DOHH2 (cell line): Measurements from ENCODE around the gene A4GALT.
"Not testable (repeated sequence)": the region's sequence is repeated elsewhere in the genome, so short reads cannot be mapped to it uniquely, and the experiment has no call there.

Source experiments
- H3F3A ChIP-seq: fragments of 200-600 bp; sonication (generic), shearing (Covaris generic); 2 replicates; pipeline ENCODE4 v1.6.0; 2016; ENCODE audit warnings: antibody characterized with exemption, mild to moderate bottlenecking; ENCODE audit not compliant: control insufficient read depth, insufficient read depth
- H3K27ac ChIP-seq: fragments of 200-600 bp; sonication (generic); 2 replicates; pipeline ENCODE4 v1.5.1; 2014; ENCODE audit warnings: low read depth, mild to moderate bottlenecking, low read length, moderate library complexity
- H3K27me3 ChIP-seq: fragments of 200-600 bp; sonication (generic); 2 replicates; pipeline ENCODE4 v1.6.1; 2014; ENCODE audit warnings: mild to moderate bottlenecking, low read length, mixed read lengths; ENCODE audit not compliant: control insufficient read depth
- H3K36me3 ChIP-seq: fragments of 200-600 bp; sonication (generic); 2 replicates; pipeline ENCODE4 v1.6.1; 2014; ENCODE audit warnings: mild to moderate bottlenecking, low read length, moderate library complexity, mixed read lengths; ENCODE audit not compliant: control insufficient read depth
- H3K4me1 ChIP-seq: fragments of 200-600 bp; sonication (generic); 2 replicates; pipeline ENCODE4 v1.6.1; 2014; ENCODE audit warnings: mild to moderate bottlenecking, low read length, mixed read lengths; ENCODE audit not compliant: control insufficient read depth
- H3K4me2 ChIP-seq: fragments of 200-600 bp; sonication (generic); 2 replicates; pipeline ENCODE4 v1.6.0; 2014; ENCODE audit warnings: mild to moderate bottlenecking, low read length, moderate library complexity
- H3K4me3 ChIP-seq: fragments of 200-600 bp; sonication (generic); 2 replicates; pipeline ENCODE4 v1.5.1; 2014; ENCODE audit warnings: mild to moderate bottlenecking, low read length, mixed read lengths
- H3K79me2 ChIP-seq: fragments of 200-600 bp; sonication (generic); 2 replicates; pipeline ENCODE4 v1.6.1; 2014; ENCODE audit warnings: mild to moderate bottlenecking, low read length, mixed read lengths; ENCODE audit not compliant: control insufficient read depth
- H3K9me2 ChIP-seq: fragments of 200-600 bp; sonication (generic); replicated peaks from 2 replicates; pipeline ENCODE4 v1.6.1; 2014; ENCODE audit warnings: mild to moderate bottlenecking, low read length, mixed read lengths; ENCODE audit not compliant: control insufficient read depth
- H3K9me3 ChIP-seq: fragments of 200-600 bp; sonication (generic); 2 replicates; pipeline ENCODE4 v1.6.1; 2014; ENCODE audit warnings: antibody characterized with exemption, low read length, mixed read lengths; ENCODE audit not compliant: control insufficient read depth, insufficient read depth
- H4K20me1 ChIP-seq: fragments of 200-600 bp; sonication (generic); 2 replicates; pipeline ENCODE4 v1.6.0; 2014; ENCODE audit warnings: low read depth, mild to moderate bottlenecking, antibody characterized with exemption, low read length, moderate library complexity; ENCODE audit not compliant: control insufficient read depth, insufficient read depth
- EZH2phosphoT487 ChIP-seq: fragments of 200-600 bp; sonication (generic); IDR thresholded peaks from 2 replicates; pipeline ENCODE4 v1.6.1; 2017; ENCODE audit warnings: borderline replicate concordance, mild to moderate bottlenecking, antibody characterized with exemption, low read length, moderate library complexity, mixed read lengths
- TF ChIP-seq, protein P1 (sequence below): fragments of 200-600 bp; sonication (generic); IDR thresholded peaks from one replicate; pipeline ENCODE4 v1.5.1; 2014; ENCODE audit warnings: antibody characterized with exemption, mild to moderate bottlenecking, low read depth, low read length; ENCODE audit not compliant: poor library complexity, severe bottlenecking

A4GALT gene

GRCh38 chr22:42752912-42753311 is 32.2 kb upstream of the A4GALT start:
- H3K79me2 ChIP-seq = no peaks in the 10 kb centered on the region
- H4K20me1 ChIP-seq = no peaks in the 10 kb centered on the region
- H3K27me3 ChIP-seq = peaks cover 13% of the 10 kb centered on the region
- H3K27ac ChIP-seq = no peak overlapping the region
- peaks cover 7% of the 10 kb centered on the region for H3K4me1 ChIP-seq
- H3K9me3 ChIP-seq = no peaks in the 10 kb centered on the region
- H3F3A ChIP-seq = no peaks in the 10 kb centered on the region
- H3K4me3 ChIP-seq = no peak overlapping the region
- no peak for TF ChIP-seq EZH2phosphoT487
- TF ChIP-seq, protein P1, sequence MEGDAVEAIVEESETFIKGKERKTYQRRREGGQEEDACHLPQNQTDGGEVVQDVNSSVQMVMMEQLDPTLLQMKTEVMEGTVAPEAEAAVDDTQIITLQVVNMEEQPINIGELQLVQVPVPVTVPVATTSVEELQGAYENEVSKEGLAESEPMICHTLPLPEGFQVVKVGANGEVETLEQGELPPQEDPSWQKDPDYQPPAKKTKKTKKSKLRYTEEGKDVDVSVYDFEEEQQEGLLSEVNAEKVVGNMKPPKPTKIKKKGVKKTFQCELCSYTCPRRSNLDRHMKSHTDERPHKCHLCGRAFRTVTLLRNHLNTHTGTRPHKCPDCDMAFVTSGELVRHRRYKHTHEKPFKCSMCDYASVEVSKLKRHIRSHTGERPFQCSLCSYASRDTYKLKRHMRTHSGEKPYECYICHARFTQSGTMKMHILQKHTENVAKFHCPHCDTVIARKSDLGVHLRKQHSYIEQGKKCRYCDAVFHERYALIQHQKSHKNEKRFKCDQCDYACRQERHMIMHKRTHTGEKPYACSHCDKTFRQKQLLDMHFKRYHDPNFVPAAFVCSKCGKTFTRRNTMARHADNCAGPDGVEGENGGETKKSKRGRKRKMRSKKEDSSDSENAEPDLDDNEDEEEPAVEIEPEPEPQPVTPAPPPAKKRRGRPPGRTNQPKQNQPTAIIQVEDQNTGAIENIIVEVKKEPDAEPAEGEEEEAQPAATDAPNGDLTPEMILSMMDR = no peak
- H3K9me2 ChIP-seq = no peaks in the 10 kb centered on the region
- H3K36me3 ChIP-seq = no peaks in the 10 kb centered on the region
- H3K4me2 ChIP-seq = no peak overlapping the region

GRCh38 chr22:42752230-42752746 is 31.6 kb upstream of the A4GALT start:
- no peak for TF ChIP-seq EZH2phosphoT487
- TF ChIP-seq, protein P1 = no peak
- Histone ChIP-seq H3F3A (no peaks in the 10 kb centered on the region), H3K4me1 (peaks cover 1% of the 10 kb centered on the region), H3K4me2 (no peak overlapping the region), H3K4me3 (no peak overlapping the region), H3K27ac (no peak overlapping the region), H3K27me3 (peaks cover 12% of the 10 kb centered on the region), H4K20me1 (no peaks in the 10 kb centered on the region), H3K36me3 (no peaks in the 10 kb centered on the region), H3K9me3 (no peaks in the 10 kb centered on the region), H3K9me2 (no peaks in the 10 kb centered on the region), H3K79me2 (no peaks in the 10 kb centered on the region)

DNA sequence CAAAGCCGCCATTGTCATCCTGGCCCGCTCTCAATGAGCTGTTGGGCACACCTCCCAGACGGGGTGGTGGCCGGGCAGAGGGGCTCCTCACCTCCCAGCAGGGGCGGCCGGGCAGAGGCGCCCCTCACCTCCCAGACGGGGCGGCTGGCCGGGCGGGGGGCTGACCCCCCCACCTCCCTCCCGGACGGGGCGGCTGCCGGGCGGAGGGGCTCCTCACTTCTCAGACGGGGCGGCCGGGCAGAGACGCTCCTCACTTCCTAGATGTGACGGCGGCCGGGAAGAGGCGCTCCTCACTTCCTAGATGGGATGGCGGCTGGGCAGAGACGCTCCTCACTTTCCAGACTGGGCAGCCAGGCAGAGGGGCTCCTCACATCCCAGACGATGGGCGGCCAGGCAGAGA is 29.8 kb upstream of the A4GALT start:
- H4K20me1 ChIP-seq, H3K79me2 ChIP-seq, H3F3A ChIP-seq, H3K27ac ChIP-seq, H3K4me1 ChIP-seq, H3K9me3 ChIP-seq, H3K4me2 ChIP-seq, H3K4me3 ChIP-seq, H3K36me3 ChIP-seq, H3K9me2 ChIP-seq: not testable (repeated sequence)
- peaks cover 12% of the 10 kb centered on the region for H3K27me3 ChIP-seq

GRCh38 chr22:42747701-42748513 is 27.2 kb upstream of the A4GALT start:
- H3K27ac ChIP-seq = no peak overlapping the region

More at GRCh38 chr22:42747701-42748513, 27.2 kb upstream of the A4GALT start:
- no peaks in the 10 kb centered on the region for H3K9me3 ChIP-seq
- H3F3A ChIP-seq = no peaks in the 10 kb centered on the region
- no peak overlapping the region for H3K4me3 ChIP-seq
- peaks cover 7% of the 10 kb centered on the region for H3K27me3 ChIP-seq
- H3K9me2 ChIP-seq = no peaks in the 10 kb centered on the region
- no peaks in the 10 kb centered on the region for H3K79me2 ChIP-seq
- no peaks in the 10 kb centered on the region for H3K36me3 ChIP-seq
- TF ChIP-seq, protein P1 = no peak
- no peak for TF ChIP-seq EZH2phosphoT487
- H4K20me1 ChIP-seq = no peaks in the 10 kb centered on the region
- H3K4me1 ChIP-seq = no peaks in the 10 kb centered on the region
- H3K4me2 ChIP-seq = no peak overlapping the region
